Adrenal gland (tissue), 12 donors: ENCODE results near the gene NECTIN1. TPM values are rescaled to one million over a fixed set of nuclear protein-coding genes. Genes with fewer than 3 reads are reported as not detected.

Source experiments
- DNase-seq, 7 donors: peaks; one replicate each; pipeline ENCODE4 v3.0.0-alpha.2; 2019 to 2020
- H3K27ac ChIP-seq, 5 donors: fragments of 200-600 bp; sonication (generic) in 4 of 5; 1 replicate in 3 of 5; 2 replicates in 2 of 5; pipeline versions ENCODE4 v1.5.1 to v1.8.0; 2016 to 2020; ENCODE audit warnings: mild to moderate bottlenecking in 1 of 5
- H3K27me3 ChIP-seq: fragments of 200-600 bp; 2 replicates; pipeline ENCODE4 v1.8.0; 2021
- H3K36me3 ChIP-seq, 2 donors: fragments of 200-600 bp; replicated peaks in 1 of 2; 1 replicate in 1 of 2; 2 replicates in 1 of 2; pipeline versions ENCODE4 v1.5.1 to v1.8.0; 2018 to 2022
- H3K4me1 ChIP-seq, 2 donors: fragments of 200-600 bp; replicated peaks in 1 of 2; 1 replicate in 1 of 2; 2 replicates in 1 of 2; pipeline versions ENCODE4 v1.5.1 to v1.8.0; 2018 to 2021
- H3K4me3 ChIP-seq, 4 donors: fragments of 200-600 bp; sonication (generic) in 3 of 4; one replicate each; pipeline ENCODE4 v1.5.1; 2016 to 2018
- H3K9me3 ChIP-seq, 3 donors: fragments of 200-600 bp; sonication (generic) in 1 of 3; replicated peaks in 1 of 3; 1 replicate in 2 of 3; 2 replicates in 1 of 3; pipeline versions ENCODE4 v1.5.1 to v1.8.0; 2016 to 2021
- CTCF ChIP-seq, 6 experiments: fragments of 450-650 bp in 4 of 6; fragments of 200-600 bp in 2 of 6; sonication (generic) in 1 of 6; IDR thresholded peaks; 1 replicate in 5 of 6; 2 replicates in 1 of 6; pipeline versions ENCODE4 v1.5.1 to v1.8.0; 2016 to 2021; ENCODE audit warnings: antibody characterized with exemption in 6 of 6, mild to moderate bottlenecking in 2 of 6, moderate library complexity in 1 of 6
- POLR2A ChIP-seq, 2 donors: fragments of 450-650 bp; IDR thresholded peaks; one replicate each; pipeline ENCODE4 v1.6.1; 2017; ENCODE audit warnings: antibody characterized with exemption in 2 of 2, mild to moderate bottlenecking in 2 of 2, moderate library complexity in 1 of 2
- WGBS, 4 donors: extraction: QIAGEN DNeasy Blood & Tissue Kit in 2 of 4; methylation state at CpG; one replicate each; pipeline versions ENCODE4 v1.1.5 to v1.1.7; 2013 to 2017; 5-methylcytosine and 5-hydroxymethylcytosine counted together
- intact Hi-C, 2 donors: fragments of 100-400 bp; cut with DNase I; formaldehyde crosslinking; loops; one replicate each; pipeline versions ENCODE4 v1.14.1 to v1.15.0; 2022 to 2023
- polyA plus RNA-seq, 3 donors: library from polyadenylated mRNA; stranded (reverse); fragments of 200-250 nt in 2 of 3; fragments of 350-450 nt in 1 of 3; fragmentation: Illumina TruSeq in 1 of 3; extraction: RNeasy Lipid Tissue Mini Kit (QIAGEN cat#74804) in 1 of 3; gene quantifications; one replicate each; pipeline ENCODE4 v1.2.3, GENCODE V29; 2013 to 2014
- total RNA-seq, 9 donors: library from RNA; depleted of rRNA in 4 of 9; stranded (reverse); fragments of >200 nt in 4 of 9; fragments of 120-200 nt in 1 of 9; fragmentation: NEBNext Ultra II Directional in 1 of 9; extraction: Animal tissue kit (Norgen Biotek cat#: 25700) in 1 of 9; gene quantifications; one replicate each; pipeline versions ENCODE4 v1.1.0 to v1.2.4, GENCODE V29; 2013 to 2023
- donor health status: healthy with polysubstance abuse.
- donor health status: Bipolar disorder and iron deficiency.
- donor health status: DM: yes; HTN: yes; CAD: no.
- donor health status: DM: no; HTN: no; CAD: no.
- donor health status: DM: no; HTN: no; CAD: no.
- donor health status: DM: yes; HTN: yes; CAD: no.

NECTIN1 gene
- total and polyA plus RNA-seq, 12 donors, result 1.6 to 19.6 (median 5.4) TPM

- intact Hi-C loops, result no loop called here
- 89 to 94% (median 93%) methylated on average over 6 to 7 of the region's 7 CpGs for WGBS, 4 donors
Measured at GRCh38 chr11:119679346-119679745, 49.7 kb downstream of the NECTIN1 start.

GRCh38 chr11:119678351-119678750 is 50.6 kb downstream of the NECTIN1 start:
- no peak for TF ChIP-seq CTCF (IDR thresholded peaks at IDR 0.05)
- TF ChIP-seq POLR2A (IDR thresholded peaks at IDR 0.05), result no peak
- 94 to 99% (median 97%) methylated on average over 14 to 21 of the region's 21 CpGs for WGBS, 4 donors
- peaks cover 0 to 5% of the 10 kb centered on the region in 2 donors for H3K36me3 ChIP-seq

More at GRCh38 chr11:119679346-119679745, 49.7 kb downstream of the NECTIN1 start:
- H3K27me3 ChIP-seq, result no peaks in the 10 kb centered on the region
- TF ChIP-seq POLR2A (IDR thresholded peaks at IDR 0.05) (no peak), CTCF (IDR thresholded peaks at IDR 0.05) (no peak)
- no peak overlapping the region for H3K27ac ChIP-seq
- DNase-seq, result no peak
- no peaks in the 10 kb centered on the region for H3K9me3 ChIP-seq
- H3K4me1 ChIP-seq, result peaks cover 0 to 8% of the 10 kb centered on the region in 2 donors
- peaks cover 0 to 5% of the 10 kb centered on the region in 2 donors for H3K36me3 ChIP-seq
- H3K4me3 ChIP-seq, result no peak overlapping the region

GRCh38 chr11:119677840-119678239 is 51.2 kb downstream of the NECTIN1 start:
- Histone ChIP-seq H3K27ac (no peak overlapping the region), H3K4me3 (no peak overlapping the region), H3K4me1 (peaks cover 0 to 19% of the 10 kb centered on the region in 2 donors), H3K9me3 (no peaks in the 10 kb centered on the region), H3K36me3 (peaks cover 0 to 5% of the 10 kb centered on the region in 2 donors), H3K27me3 (no peaks in the 10 kb centered on the region)
- no peak for DNase-seq
- TF ChIP-seq CTCF (IDR thresholded peaks at IDR 0.05) (no peak), POLR2A (IDR thresholded peaks at IDR 0.05) (no peak)
- intact Hi-C loops, result no loop called here
- WGBS, 4 donors, result 94 to 100% (median 97%) methylated on average over 1 to 9 of the region's 9 CpGs

More at GRCh38 chr11:119678351-119678750, 50.6 kb downstream of the NECTIN1 start:
- no peak overlapping the region for H3K27ac ChIP-seq
- no peak for DNase-seq
- peaks cover 0 to 15% of the 10 kb centered on the region in 2 donors for H3K4me1 ChIP-seq
- H3K27me3 ChIP-seq, result no peaks in the 10 kb centered on the region
- H3K9me3 ChIP-seq, result no peaks in the 10 kb centered on the region
- intact Hi-C loops, result no loop called here
- H3K4me3 ChIP-seq, result no peak overlapping the region

GRCh38 chr11:119676461-119677020 is 52.5 kb downstream of the NECTIN1 start:
- H3K4me1 ChIP-seq, result peaks cover 0 to 24% of the 10 kb centered on the region in 2 donors
- DNase-seq, result no peak
- H3K4me3 ChIP-seq, result no peak overlapping the region
- intact Hi-C loops, result no loop called here
- H3K27me3 ChIP-seq, result no peaks in the 10 kb centered on the region
- TF ChIP-seq POLR2A (IDR thresholded peaks at IDR 0.05), result no peak
- no peak for TF ChIP-seq CTCF (IDR thresholded peaks at IDR 0.05)
- H3K27ac ChIP-seq, result peak overlapping the region in 1 of 5 donors; percentile 29
- WGBS, 4 donors, result 74 to 82% (median 78%) methylated on average over 10 of the region's 10 CpGs
- no peaks in the 10 kb centered on the region for H3K9me3 ChIP-seq
- peaks cover 0 to 5% of the 10 kb centered on the region in 2 donors for H3K36me3 ChIP-seq
